WTC11 (cell line): ENCODE data around the gene PRKCE. TPM values are rescaled to one million over a fixed set of nuclear protein-coding genes. Genes with fewer than 3 reads are reported as not detected.

Source experiments
- ATAC-seq: fragments of 200-7000 bp; cut with Tn5 transposase; 2 replicates; pipeline ENCODE4 v1.10.0; 2021; ENCODE audit warnings: mild to moderate bottlenecking, moderate library complexity
- CTCF ChIA-PET: fragments of 300-600 bp; sonication (Branson Sonifier 250); formaldehyde crosslinking; loops from one replicate; lab custom pipeline; 2021; ENCODE audit warnings: antibody characterized with exemption; lab: Charles Lee
- POLR2A ChIA-PET: fragments of 350-600 bp; sonication (Branson Sonifier 250); formaldehyde crosslinking; loops from one replicate; lab custom pipeline; 2021; ENCODE audit warnings: antibody characterized with exemption; lab: Charles Lee
- DNase-seq: peaks from one replicate; pipeline ENCODE4 v3.0.0; 2021; ENCODE audit warnings: low spot score
- H3K27ac Mint-ChIP-seq: 2 replicates; pipeline ENCODE4 v1.8.0; 2021; ENCODE audit warnings: mixed read lengths
- H3K27me3 Mint-ChIP-seq: 2 replicates; pipeline ENCODE4 v1.8.0; 2021; ENCODE audit warnings: low read depth, mild to moderate bottlenecking, moderate library complexity, mixed read lengths
- H3K36me3 Mint-ChIP-seq: 2 replicates; pipeline ENCODE4 v1.8.0; 2021; ENCODE audit warnings: mixed read lengths
- H3K4me1 Mint-ChIP-seq: 2 replicates; pipeline ENCODE4 v1.8.0; 2022; ENCODE audit warnings: mixed read lengths
- H3K4me3 Mint-ChIP-seq: 2 replicates; pipeline ENCODE4 v1.8.0; 2021; ENCODE audit warnings: mild to moderate bottlenecking, moderate library complexity, mixed read lengths
- H3K9me3 Mint-ChIP-seq: 2 replicates; pipeline ENCODE4 v1.8.0; 2021; ENCODE audit warnings: mixed read lengths
- ATF1 ChIP-seq: sonication (generic); formaldehyde crosslinking; IDR thresholded peaks from 2 replicates; pipeline ENCODE4 v1.8.1; 2023; ENCODE audit warnings: mild to moderate bottlenecking, moderate library complexity, missing genetic modification reagents
- FOXK1 ChIP-seq: sonication (generic); formaldehyde crosslinking; IDR thresholded peaks from 2 replicates; pipeline ENCODE4 v1.8.0; 2022; ENCODE audit warnings: mild to moderate bottlenecking, moderate library complexity, missing genetic modification reagents
- FOXP1 ChIP-seq: sonication (generic); formaldehyde crosslinking; IDR thresholded peaks from 2 replicates; pipeline ENCODE4 v1.8.0; 2022; ENCODE audit warnings: missing genetic modification reagents, mild to moderate bottlenecking, moderate library complexity, borderline replicate concordance
- GABPB1 ChIP-seq: sonication (generic); formaldehyde crosslinking; IDR thresholded peaks from 2 replicates; pipeline ENCODE4 v1.8.1; 2023; ENCODE audit warnings: mild to moderate bottlenecking, missing genetic modification reagents
- GTF2I ChIP-seq: fragments of 250-450 bp; sonication (Bioruptor Pico); conservative IDR thresholded peaks from 2 replicates; pipeline ENCODE4 v1.4.0; 2021; ENCODE audit warnings: mild to moderate bottlenecking
- JAZF1 ChIP-seq: fragments of 250-450 bp; sonication (Bioruptor Pico); IDR thresholded peaks from 2 replicates; pipeline ENCODE4 v1.9.0; 2021; ENCODE audit warnings: moderate library complexity, mild to moderate bottlenecking, inconsistent platforms
- JUN ChIP-seq: sonication (generic); formaldehyde crosslinking; IDR thresholded peaks from 2 replicates; pipeline ENCODE4 v1.8.0; 2023; ENCODE audit warnings: mild to moderate bottlenecking, missing genetic modification reagents
- KAT7 ChIP-seq: sonication (generic); formaldehyde crosslinking; IDR thresholded peaks from 2 replicates; pipeline ENCODE4 v1.8.1; 2023; ENCODE audit warnings: missing genetic modification reagents, mild to moderate bottlenecking, borderline replicate concordance
- PRRX2 ChIP-seq: fragments of 250-450 bp; sonication (Bioruptor Pico); IDR thresholded peaks from 2 replicates; pipeline ENCODE4 v1.8.0; 2021; ENCODE audit warnings: mild to moderate bottlenecking
- SMAD4 ChIP-seq: sonication (generic); formaldehyde crosslinking; IDR thresholded peaks from 2 replicates; pipeline ENCODE4 v1.8.0; 2022; ENCODE audit warnings: mild to moderate bottlenecking, missing genetic modification reagents
- TCF7 ChIP-seq: sonication (generic); formaldehyde crosslinking; IDR thresholded peaks from 2 replicates; pipeline ENCODE4 v1.8.0; 2022; ENCODE audit warnings: mild to moderate bottlenecking, low read depth, missing genetic modification reagents, moderate library complexity
- TEAD4 ChIP-seq: sonication (generic); formaldehyde crosslinking; IDR thresholded peaks from 2 replicates; pipeline ENCODE4 v1.8.0; 2022; ENCODE audit warnings: mild to moderate bottlenecking, missing genetic modification reagents
- TP53 ChIP-seq: sonication (generic); formaldehyde crosslinking; IDR thresholded peaks from 2 replicates; pipeline ENCODE4 v1.8.1; 2023; ENCODE audit warnings: mild to moderate bottlenecking, missing genetic modification reagents
- ZNF138 ChIP-seq: sonication (generic); formaldehyde crosslinking; conservative IDR thresholded peaks from 2 replicates; pipeline ENCODE4 v1.8.1; 2022; ENCODE audit warnings: mild to moderate bottlenecking, moderate library complexity, missing genetic modification reagents
- total RNA-seq: library from RNA; stranded (reverse); gene quantifications from 3 replicates; pipeline ENCODE4 v1.2.3, GENCODE V29; 2021
- TF ChIP-seq, protein P1 (sequence below): fragments of 250-450 bp; sonication (Bioruptor Pico); IDR thresholded peaks from 2 replicates; pipeline ENCODE4 v2.1.2; 2022; ENCODE audit warnings: mild to moderate bottlenecking, moderate library complexity
- TF ChIP-seq, protein P2 (sequence below): sonication (generic); formaldehyde crosslinking; conservative IDR thresholded peaks from 2 replicates; pipeline ENCODE4 v1.8.1; 2023; ENCODE audit warnings: mild to moderate bottlenecking, low read depth, missing genetic modification reagents, moderate library complexity
- TF ChIP-seq, protein P3 (sequence below): sonication (generic); formaldehyde crosslinking; IDR thresholded peaks from 2 replicates; pipeline ENCODE4 v1.8.1; 2022; ENCODE audit warnings: mild to moderate bottlenecking, missing genetic modification reagents, moderate library complexity, borderline replicate concordance
- TF ChIP-seq, protein P4 (sequence below): sonication (generic); formaldehyde crosslinking; IDR thresholded peaks from 2 replicates; pipeline ENCODE4 v1.8.1; 2023; ENCODE audit warnings: mild to moderate bottlenecking, missing genetic modification reagents
- TF ChIP-seq, protein P5 (sequence below): fragments of 250-450 bp; sonication (Bioruptor Pico); IDR thresholded peaks from 2 replicates; pipeline ENCODE4 v1.9.0; 2021; ENCODE audit warnings: mild to moderate bottlenecking
- TF ChIP-seq, protein P6 (sequence below): sonication (generic); formaldehyde crosslinking; IDR thresholded peaks from 2 replicates; pipeline ENCODE4 v1.8.1; 2022; ENCODE audit warnings: mild to moderate bottlenecking, moderate library complexity, missing genetic modification reagents
- TF ChIP-seq, protein P7 (sequence below): fragments of 250-450 bp; sonication (Bioruptor Pico); IDR thresholded peaks from 2 replicates; pipeline ENCODE4 v1.9.0; 2021; ENCODE audit warnings: mild to moderate bottlenecking, borderline replicate concordance

PRKCE gene
- total RNA-seq, 1 experiment from 2014 or later = 5.8 TPM

DNA sequence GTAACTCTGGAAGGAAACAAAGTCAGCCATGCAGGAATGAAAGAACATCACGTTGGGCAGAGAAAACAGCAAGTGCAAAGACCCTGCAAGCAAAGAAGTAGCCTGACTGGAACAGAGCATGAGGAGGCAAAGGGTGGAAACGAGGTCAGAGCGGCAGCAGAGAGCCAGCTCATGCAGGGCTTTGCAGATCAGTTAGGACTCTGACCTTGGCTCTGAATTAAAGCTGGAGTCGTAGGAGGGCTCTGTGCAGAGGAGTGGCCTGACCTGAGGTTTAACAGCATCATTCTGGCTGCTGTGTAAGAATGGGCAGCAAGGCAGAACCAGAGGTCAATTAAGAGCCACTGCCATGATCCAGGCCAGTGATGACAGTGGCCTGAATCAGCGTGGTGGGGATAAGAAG, 220.7 kb downstream of the PRKCE start:
- ChIA-PET POLR2A (no interaction called here), CTCF (interaction anchor here (0.6 kb wide), 1 partner anchor 335 kb away, joined by 3 read pairs; no protein-coding TSS in a partner anchor)
- ATAC-seq (no peak), DNase-seq (no peak)
- no peak overlapping the region for H3K4me3 Mint-ChIP-seq
- TF ChIP-seq FOXK1 (CRISPR knock-in tag) = no peak
- TF ChIP-seq, protein P1, sequence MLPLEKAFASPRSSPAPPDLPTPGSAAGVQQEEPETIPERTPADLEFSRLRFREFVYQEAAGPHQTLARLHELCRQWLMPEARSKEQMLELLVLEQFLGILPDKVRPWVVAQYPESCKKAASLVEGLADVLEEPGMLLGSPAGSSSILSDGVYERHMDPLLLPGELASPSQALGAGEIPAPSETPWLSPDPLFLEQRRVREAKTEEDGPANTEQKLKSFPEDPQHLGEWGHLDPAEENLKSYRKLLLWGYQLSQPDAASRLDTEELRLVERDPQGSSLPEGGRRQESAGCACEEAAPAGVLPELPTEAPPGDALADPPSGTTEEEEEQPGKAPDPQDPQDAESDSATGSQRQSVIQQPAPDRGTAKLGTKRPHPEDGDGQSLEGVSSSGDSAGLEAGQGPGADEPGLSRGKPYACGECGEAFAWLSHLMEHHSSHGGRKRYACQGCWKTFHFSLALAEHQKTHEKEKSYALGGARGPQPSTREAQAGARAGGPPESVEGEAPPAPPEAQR (CRISPR knock-in tag) = no peak
- no peak for TF ChIP-seq PRRX2 (CRISPR knock-in tag)
- TF ChIP-seq, protein P2, sequence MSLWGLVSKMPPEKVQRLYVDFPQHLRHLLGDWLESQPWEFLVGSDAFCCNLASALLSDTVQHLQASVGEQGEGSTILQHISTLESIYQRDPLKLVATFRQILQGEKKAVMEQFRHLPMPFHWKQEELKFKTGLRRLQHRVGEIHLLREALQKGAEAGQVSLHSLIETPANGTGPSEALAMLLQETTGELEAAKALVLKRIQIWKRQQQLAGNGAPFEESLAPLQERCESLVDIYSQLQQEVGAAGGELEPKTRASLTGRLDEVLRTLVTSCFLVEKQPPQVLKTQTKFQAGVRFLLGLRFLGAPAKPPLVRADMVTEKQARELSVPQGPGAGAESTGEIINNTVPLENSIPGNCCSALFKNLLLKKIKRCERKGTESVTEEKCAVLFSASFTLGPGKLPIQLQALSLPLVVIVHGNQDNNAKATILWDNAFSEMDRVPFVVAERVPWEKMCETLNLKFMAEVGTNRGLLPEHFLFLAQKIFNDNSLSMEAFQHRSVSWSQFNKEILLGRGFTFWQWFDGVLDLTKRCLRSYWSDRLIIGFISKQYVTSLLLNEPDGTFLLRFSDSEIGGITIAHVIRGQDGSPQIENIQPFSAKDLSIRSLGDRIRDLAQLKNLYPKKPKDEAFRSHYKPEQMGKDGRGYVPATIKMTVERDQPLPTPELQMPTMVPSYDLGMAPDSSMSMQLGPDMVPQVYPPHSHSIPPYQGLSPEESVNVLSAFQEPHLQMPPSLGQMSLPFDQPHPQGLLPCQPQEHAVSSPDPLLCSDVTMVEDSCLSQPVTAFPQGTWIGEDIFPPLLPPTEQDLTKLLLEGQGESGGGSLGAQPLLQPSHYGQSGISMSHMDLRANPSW (CRISPR knock-in tag) = no peak
- no peak for TF ChIP-seq TCF7 (CRISPR knock-in tag)
- TF ChIP-seq, protein P3, sequence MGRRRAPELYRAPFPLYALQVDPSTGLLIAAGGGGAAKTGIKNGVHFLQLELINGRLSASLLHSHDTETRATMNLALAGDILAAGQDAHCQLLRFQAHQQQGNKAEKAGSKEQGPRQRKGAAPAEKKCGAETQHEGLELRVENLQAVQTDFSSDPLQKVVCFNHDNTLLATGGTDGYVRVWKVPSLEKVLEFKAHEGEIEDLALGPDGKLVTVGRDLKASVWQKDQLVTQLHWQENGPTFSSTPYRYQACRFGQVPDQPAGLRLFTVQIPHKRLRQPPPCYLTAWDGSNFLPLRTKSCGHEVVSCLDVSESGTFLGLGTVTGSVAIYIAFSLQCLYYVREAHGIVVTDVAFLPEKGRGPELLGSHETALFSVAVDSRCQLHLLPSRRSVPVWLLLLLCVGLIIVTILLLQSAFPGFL (CRISPR knock-in tag) = no peak
- TF ChIP-seq KAT7 (CRISPR knock-in tag) = no peak
- TF ChIP-seq SMAD4 (CRISPR knock-in tag) = no peak
- no peak for TF ChIP-seq FOXP1
- TF ChIP-seq TEAD4 (CRISPR knock-in tag) = no peak
- TF ChIP-seq, protein P4, sequence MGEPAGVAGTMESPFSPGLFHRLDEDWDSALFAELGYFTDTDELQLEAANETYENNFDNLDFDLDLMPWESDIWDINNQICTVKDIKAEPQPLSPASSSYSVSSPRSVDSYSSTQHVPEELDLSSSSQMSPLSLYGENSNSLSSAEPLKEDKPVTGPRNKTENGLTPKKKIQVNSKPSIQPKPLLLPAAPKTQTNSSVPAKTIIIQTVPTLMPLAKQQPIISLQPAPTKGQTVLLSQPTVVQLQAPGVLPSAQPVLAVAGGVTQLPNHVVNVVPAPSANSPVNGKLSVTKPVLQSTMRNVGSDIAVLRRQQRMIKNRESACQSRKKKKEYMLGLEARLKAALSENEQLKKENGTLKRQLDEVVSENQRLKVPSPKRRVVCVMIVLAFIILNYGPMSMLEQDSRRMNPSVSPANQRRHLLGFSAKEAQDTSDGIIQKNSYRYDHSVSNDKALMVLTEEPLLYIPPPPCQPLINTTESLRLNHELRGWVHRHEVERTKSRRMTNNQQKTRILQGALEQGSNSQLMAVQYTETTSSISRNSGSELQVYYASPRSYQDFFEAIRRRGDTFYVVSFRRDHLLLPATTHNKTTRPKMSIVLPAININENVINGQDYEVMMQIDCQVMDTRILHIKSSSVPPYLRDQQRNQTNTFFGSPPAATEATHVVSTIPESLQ = no peak
- TF ChIP-seq, protein P5, sequence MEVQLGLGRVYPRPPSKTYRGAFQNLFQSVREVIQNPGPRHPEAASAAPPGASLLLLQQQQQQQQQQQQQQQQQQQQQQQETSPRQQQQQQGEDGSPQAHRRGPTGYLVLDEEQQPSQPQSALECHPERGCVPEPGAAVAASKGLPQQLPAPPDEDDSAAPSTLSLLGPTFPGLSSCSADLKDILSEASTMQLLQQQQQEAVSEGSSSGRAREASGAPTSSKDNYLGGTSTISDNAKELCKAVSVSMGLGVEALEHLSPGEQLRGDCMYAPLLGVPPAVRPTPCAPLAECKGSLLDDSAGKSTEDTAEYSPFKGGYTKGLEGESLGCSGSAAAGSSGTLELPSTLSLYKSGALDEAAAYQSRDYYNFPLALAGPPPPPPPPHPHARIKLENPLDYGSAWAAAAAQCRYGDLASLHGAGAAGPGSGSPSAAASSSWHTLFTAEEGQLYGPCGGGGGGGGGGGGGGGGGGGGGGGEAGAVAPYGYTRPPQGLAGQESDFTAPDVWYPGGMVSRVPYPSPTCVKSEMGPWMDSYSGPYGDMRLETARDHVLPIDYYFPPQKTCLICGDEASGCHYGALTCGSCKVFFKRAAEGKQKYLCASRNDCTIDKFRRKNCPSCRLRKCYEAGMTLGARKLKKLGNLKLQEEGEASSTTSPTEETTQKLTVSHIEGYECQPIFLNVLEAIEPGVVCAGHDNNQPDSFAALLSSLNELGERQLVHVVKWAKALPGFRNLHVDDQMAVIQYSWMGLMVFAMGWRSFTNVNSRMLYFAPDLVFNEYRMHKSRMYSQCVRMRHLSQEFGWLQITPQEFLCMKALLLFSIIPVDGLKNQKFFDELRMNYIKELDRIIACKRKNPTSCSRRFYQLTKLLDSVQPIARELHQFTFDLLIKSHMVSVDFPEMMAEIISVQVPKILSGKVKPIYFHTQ = no peak
- TF ChIP-seq TP53 = no peak
- no peak for TF ChIP-seq JUN (CRISPR knock-in tag)
- peaks cover 10% of the 10 kb centered on the region for H3K36me3 Mint-ChIP-seq
- no peaks in the 10 kb centered on the region; the same call in 1 of the 2 replicates for H3K27me3 Mint-ChIP-seq
- H3K27ac Mint-ChIP-seq = no peak overlapping the region
- H3K9me3 Mint-ChIP-seq = peaks cover 20% of the 10 kb centered on the region
- no peaks in the 10 kb centered on the region for H3K4me1 Mint-ChIP-seq

DNA sequence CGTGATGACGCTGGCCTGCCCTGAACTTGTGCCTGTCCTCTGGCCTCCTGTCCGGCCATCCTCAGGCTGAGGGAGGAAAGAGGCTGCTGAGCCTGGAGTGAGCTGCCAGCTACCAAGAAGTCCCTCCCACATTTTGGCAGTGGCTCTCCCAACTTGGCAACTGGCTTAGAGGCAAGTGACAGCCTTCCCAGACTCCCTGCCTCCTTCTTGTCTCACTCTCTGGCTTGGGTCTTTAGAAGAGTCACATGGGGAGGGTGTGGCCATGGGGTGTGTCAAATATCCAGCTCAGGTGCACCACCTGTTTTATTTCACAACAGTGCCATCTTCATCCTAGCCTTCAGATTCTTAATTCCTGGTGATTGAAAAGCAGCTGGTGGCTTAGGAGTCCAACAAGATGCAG, 222.9 kb downstream of the PRKCE start:
- H3K27me3 Mint-ChIP-seq = no peaks in the 10 kb centered on the region; the same call in 1 of the 2 replicates
- POLR2A ChIA-PET = no interaction called here
- TF ChIP-seq ZNF138 (CRISPR knock-in tag) (no peak), JAZF1 (no peak), TP53 (no peak), GTF2I (no peak), GABPB1 (no peak), ATF1 (CRISPR knock-in tag) (no peak)
- TF ChIP-seq, protein P6, sequence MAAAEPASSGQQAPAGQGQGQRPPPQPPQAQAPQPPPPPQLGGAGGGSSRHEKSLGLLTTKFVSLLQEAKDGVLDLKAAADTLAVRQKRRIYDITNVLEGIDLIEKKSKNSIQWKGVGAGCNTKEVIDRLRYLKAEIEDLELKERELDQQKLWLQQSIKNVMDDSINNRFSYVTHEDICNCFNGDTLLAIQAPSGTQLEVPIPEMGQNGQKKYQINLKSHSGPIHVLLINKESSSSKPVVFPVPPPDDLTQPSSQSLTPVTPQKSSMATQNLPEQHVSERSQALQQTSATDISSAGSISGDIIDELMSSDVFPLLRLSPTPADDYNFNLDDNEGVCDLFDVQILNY (CRISPR knock-in tag) = no peak
- TF ChIP-seq, protein P7, sequence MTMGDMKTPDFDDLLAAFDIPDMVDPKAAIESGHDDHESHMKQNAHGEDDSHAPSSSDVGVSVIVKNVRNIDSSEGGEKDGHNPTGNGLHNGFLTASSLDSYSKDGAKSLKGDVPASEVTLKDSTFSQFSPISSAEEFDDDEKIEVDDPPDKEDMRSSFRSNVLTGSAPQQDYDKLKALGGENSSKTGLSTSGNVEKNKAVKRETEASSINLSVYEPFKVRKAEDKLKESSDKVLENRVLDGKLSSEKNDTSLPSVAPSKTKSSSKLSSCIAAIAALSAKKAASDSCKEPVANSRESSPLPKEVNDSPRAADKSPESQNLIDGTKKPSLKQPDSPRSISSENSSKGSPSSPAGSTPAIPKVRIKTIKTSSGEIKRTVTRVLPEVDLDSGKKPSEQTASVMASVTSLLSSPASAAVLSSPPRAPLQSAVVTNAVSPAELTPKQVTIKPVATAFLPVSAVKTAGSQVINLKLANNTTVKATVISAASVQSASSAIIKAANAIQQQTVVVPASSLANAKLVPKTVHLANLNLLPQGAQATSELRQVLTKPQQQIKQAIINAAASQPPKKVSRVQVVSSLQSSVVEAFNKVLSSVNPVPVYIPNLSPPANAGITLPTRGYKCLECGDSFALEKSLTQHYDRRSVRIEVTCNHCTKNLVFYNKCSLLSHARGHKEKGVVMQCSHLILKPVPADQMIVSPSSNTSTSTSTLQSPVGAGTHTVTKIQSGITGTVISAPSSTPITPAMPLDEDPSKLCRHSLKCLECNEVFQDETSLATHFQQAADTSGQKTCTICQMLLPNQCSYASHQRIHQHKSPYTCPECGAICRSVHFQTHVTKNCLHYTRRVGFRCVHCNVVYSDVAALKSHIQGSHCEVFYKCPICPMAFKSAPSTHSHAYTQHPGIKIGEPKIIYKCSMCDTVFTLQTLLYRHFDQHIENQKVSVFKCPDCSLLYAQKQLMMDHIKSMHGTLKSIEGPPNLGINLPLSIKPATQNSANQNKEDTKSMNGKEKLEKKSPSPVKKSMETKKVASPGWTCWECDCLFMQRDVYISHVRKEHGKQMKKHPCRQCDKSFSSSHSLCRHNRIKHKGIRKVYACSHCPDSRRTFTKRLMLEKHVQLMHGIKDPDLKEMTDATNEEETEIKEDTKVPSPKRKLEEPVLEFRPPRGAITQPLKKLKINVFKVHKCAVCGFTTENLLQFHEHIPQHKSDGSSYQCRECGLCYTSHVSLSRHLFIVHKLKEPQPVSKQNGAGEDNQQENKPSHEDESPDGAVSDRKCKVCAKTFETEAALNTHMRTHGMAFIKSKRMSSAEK (CRISPR knock-in tag) = no peak

More for the DNA sequence above, 222.9 kb downstream of the PRKCE start:
- DNase-seq (no peak), ATAC-seq (no peak)
- Mint-ChIP-seq H3K9me3 (peaks cover 34% of the 10 kb centered on the region), H3K4me3 (no peak overlapping the region), H3K36me3 (peaks cover 22% of the 10 kb centered on the region), H3K4me1 (no peaks in the 10 kb centered on the region), H3K27ac (no peak overlapping the region)
- CTCF ChIA-PET = interaction anchor here (1.3 kb wide), 1 partner anchor 11 kb away, joined by 3 read pairs; no protein-coding TSS in a partner anchor
